IPS-15b (cell line): Measurements from ENCODE around the gene UBE4B.
"Not testable (repeated sequence)": the region's sequence is repeated elsewhere in the genome, so short reads cannot be mapped to it uniquely, and the experiment has no call there.

Experiments used
- H3K27me3 ChIP-seq: one replicate; pipeline ENCODE4 v1.6.1; 2013; ENCODE audit warnings: low read length; ENCODE audit not compliant: control insufficient read depth, insufficient read depth
- H3K36me3 ChIP-seq: one replicate; pipeline ENCODE4 v1.6.1; 2013; ENCODE audit warnings: low read length; ENCODE audit not compliant: control insufficient read depth, insufficient read depth
- H3K4me1 ChIP-seq: one replicate; pipeline ENCODE4 v1.6.1; 2013; ENCODE audit warnings: mild to moderate bottlenecking, low read length; ENCODE audit not compliant: control insufficient read depth, insufficient read depth
- H3K4me3 ChIP-seq: one replicate; pipeline ENCODE4 v1.5.1; 2013; ENCODE audit warnings: low read depth, low read length
- H3K9ac ChIP-seq: one replicate; pipeline ENCODE4 v1.6.1; 2013; ENCODE audit warnings: low read depth, mild to moderate bottlenecking, low read length
- H3K9me3 ChIP-seq: one replicate; pipeline ENCODE4 v1.6.1; 2013; ENCODE audit warnings: mild to moderate bottlenecking, low read length; ENCODE audit not compliant: control insufficient read depth, insufficient read depth

UBE4B gene

DNA sequence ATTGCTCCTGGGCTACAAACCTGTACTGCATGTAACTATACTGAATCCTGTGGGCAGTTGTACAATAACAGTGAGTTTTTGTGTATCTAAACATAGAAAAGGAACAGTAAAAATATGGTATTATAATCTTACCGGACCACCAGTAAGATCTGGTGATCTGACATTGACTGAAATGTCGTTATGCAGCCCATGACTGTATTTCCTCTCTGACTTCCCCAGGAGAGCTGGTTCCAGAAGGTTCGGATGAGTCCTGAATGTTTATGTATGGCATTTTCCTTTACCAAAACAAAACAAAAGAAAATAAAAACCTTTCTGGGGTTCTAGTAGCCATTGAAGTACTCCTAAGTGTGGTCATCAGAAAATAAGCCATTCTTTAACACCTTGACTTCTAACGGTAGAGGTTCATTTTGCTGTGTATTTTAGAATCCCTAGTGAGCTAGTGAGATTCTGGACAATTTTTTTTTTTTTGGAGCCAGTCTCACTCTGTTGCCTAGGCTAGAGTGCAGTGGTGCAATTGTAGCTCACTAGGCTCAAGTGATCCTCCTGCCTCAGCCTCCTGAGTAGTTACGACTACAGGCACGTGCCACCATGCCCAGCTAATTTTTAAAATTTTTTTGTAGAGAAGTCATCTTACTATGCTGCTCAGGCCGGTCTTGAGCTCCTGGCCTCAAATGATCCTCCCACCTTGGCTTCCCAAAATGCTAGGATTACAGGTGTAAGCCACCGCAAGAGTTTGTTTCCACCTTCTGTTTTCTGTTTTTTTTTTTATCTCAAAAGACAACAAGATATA, 27.7 kb downstream of the UBE4B start:
- Histone ChIP-seq H3K4me1 (peaks cover 5% of the 10 kb centered on the region), H3K36me3 (peaks cover 2% of the 10 kb centered on the region), H3K9ac (no peak overlapping the region), H3K27me3 (no peaks in the 10 kb centered on the region), H3K4me3 (no peak overlapping the region), H3K9me3 (no peaks in the 10 kb centered on the region)

DNA sequence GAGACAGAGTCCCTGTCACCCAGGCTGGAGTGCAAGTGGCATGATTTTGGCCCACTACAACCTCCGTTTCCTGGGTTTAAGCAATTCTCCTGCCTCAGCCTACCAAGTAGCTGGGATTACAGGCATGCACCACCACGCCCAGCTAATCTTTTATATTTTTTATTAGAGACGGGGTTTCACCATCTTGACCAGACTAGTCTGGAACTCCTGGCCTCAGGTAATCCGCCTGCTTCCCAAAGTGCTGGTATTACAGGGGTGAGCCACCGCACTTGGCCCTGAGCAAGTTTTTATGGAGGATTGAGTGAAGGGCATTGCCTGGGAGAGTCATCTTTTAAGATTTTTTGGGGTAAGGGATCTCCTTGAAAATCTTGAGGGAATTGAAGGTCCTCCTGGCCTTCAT, 28.5 kb downstream of the UBE4B start:
- H3K9me3 ChIP-seq, result no peaks in the 10 kb centered on the region
- H3K36me3 ChIP-seq, result peaks cover 2% of the 10 kb centered on the region
- peaks cover 5% of the 10 kb centered on the region for H3K4me1 ChIP-seq
- H3K27me3 ChIP-seq, result no peaks in the 10 kb centered on the region
- H3K4me3 ChIP-seq, result no peak overlapping the region
- no peak overlapping the region for H3K9ac ChIP-seq

DNA sequence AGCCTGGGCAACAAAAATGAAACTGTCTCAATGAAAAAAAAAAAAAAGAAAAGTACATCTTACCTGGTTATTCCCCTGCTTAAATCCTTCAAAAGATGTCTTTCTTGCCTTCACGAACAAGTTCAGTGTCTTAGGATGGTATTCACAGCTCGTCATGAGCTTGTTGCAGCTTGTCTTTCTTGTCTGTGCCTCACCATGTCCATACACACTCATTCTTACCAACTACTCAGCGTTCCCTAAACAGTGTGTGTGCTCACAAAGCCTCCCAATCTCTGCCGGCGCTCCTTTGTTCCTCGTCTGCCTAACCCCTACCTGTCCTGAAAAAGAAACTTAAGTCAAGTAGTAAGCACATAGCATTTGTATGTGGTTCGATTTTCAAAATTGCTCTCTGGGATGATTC, 31.1 kb downstream of the UBE4B start:
- no peaks in the 10 kb centered on the region for H3K36me3 ChIP-seq
- H3K9ac ChIP-seq, result no peak overlapping the region
- H3K4me3 ChIP-seq, result no peak overlapping the region
- H3K4me1 ChIP-seq, result peaks cover 5% of the 10 kb centered on the region
- H3K27me3 ChIP-seq, result no peaks in the 10 kb centered on the region
- no peaks in the 10 kb centered on the region for H3K9me3 ChIP-seq

DNA sequence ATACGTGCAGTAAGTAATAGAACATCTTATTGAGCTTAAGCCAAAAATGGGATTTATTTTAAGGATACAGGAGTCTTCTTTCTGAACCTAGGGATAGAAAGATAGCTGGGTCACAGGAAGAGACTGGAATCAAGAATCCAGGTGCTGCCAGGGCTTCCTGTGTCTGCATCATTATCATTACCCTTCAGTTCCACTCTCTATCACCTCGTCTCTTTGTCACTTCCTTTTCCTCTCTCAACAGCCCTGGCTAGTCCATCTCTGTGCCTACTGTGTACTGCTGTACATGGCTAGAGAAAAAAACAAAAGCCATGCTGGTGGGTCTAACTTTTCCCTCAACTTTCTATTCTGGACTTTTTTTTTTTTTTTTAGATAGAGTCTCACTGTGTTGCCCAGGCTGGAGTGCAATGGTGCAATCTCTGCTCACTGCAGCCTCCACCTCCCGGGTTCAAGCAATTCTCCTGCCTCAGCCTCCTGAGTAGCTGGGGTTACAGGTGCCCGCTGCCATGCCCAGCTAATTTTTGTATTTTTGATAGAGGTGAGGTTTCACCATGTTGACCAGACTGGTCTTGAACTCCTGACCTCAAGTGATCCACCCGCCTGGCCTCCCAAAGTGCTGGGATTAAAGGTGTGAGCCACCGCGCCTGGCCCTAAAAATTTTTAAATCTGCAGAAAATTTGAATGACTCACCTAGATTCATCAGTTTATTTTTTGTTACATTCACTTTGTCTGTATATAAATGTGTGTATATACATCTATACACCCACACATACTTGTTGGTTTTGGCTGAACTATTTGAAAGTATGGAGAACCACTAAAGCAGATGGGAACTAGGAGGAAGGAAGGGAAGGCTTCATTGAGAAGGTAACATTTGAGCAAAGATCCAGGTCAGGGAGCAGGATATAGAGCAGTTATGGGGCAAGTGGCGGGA, 31.9 kb downstream of the UBE4B start:
- Histone ChIP-seq H3K4me1 (peaks cover 5% of the 10 kb centered on the region), H3K4me3 (no peak overlapping the region), H3K9ac (no peak overlapping the region), H3K9me3 (no peaks in the 10 kb centered on the region), H3K27me3 (no peaks in the 10 kb centered on the region), H3K36me3 (no peaks in the 10 kb centered on the region)

DNA sequence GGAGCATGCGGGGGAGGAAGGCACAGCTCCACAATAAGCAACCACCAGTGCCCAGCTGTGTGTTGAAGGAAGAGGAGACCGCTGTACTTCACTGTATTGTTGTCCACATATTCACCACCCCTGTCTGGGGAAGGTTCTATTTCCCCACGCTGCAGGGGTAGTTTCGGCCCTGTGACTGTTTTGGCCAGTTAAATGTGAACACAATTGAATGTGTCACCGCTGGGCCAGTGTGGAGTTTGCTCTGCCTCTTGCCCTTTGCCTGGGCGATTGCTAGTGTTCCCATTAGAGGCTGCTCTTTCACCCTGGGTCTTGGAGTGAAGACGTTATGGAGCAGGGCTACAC, 32.6 kb downstream of the UBE4B start:
- no peaks in the 10 kb centered on the region for H3K27me3 ChIP-seq
- H3K9me3 ChIP-seq, result no peaks in the 10 kb centered on the region
- H3K9ac ChIP-seq, result no peak overlapping the region
- H3K4me1 ChIP-seq, result peaks cover 5% of the 10 kb centered on the region
- no peaks in the 10 kb centered on the region for H3K36me3 ChIP-seq
- no peak overlapping the region for H3K4me3 ChIP-seq

DNA sequence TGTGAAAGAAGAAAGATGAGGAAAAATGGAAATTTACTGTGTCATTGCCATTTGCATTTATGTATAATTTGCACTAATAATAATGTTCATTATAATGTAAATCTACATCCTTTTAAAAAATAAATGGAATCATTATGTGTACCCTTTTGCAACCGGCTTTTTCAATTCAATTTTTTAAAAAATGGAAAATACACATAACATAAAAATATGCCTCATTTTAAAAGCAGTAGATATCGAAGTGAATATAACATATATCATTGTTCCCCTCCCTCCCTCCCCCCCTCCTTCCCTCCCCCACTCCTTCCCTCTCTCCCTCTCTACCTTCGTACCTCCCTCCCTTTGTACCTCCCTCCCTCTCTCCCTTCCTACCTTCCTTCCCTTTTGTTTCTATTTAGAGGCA, 33.0 kb downstream of the UBE4B start:
- peaks cover 5% of the 10 kb centered on the region for H3K4me1 ChIP-seq
- H3K36me3 ChIP-seq, result no peaks in the 10 kb centered on the region
- H3K4me3 ChIP-seq, result no peak overlapping the region
- no peaks in the 10 kb centered on the region for H3K9me3 ChIP-seq
- H3K9ac ChIP-seq, result no peak overlapping the region
- H3K27me3 ChIP-seq, result no peaks in the 10 kb centered on the region

DNA sequence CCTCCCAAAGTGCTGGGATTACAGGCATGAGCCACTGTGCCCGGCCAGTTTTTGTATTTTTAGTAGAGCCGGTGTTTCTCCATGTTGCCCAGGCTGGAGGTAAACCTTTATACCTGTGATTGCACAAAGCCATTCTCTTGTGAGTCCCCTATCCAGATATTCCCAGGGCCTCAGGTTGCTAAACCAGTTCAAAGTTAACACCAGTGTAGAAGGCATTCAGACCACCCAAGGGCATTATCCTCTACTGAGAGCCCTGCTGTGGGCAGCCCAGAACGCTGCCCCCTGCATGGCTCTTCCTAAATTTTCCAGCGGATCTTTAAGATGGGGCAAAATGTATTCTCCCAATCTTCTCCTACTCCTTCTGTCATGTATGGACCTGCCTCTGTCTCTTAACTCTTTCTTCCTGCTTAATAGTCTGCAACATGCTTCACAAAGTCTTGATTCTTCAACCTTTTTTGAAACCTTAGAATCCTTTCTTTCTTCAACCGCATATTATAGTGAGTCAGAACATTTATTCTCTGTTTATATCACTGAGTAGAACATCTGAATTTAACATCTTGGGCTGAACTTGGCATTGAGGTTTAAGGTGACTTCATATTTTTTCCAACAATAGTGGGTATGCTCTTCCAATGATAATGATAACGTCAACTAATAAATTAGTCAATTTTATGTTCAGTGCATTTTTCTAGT, 36.0 kb downstream of the UBE4B start:
- Histone ChIP-seq H3K9me3 (no peaks in the 10 kb centered on the region), H3K4me1 (peaks cover 9% of the 10 kb centered on the region), H3K9ac (no peak overlapping the region), H3K27me3 (no peaks in the 10 kb centered on the region), H3K36me3 (no peaks in the 10 kb centered on the region), H3K4me3 (no peak overlapping the region)

DNA sequence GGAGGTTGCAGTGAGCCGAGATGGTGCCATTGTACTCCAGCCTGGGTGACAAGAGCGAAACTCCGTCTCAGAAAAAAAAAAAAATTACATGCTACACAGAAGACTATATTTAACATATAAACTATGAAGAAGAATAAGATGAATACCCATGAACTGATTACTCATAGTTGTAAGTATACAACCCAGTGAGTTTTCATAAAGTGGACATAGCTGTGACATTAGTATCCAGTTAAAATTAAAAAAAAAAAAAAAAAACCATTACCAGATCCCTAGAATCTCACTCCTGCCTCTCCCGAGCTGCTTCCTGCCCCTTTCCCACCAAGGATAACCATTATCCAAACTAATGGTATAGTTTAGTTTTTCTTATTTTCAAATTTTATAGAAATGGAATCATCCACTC, 37.4 kb downstream of the UBE4B start:
- no peak overlapping the region for H3K4me3 ChIP-seq
- no peak overlapping the region for H3K9ac ChIP-seq
- H3K9me3 ChIP-seq, result no peaks in the 10 kb centered on the region
- no peaks in the 10 kb centered on the region for H3K27me3 ChIP-seq
- H3K36me3 ChIP-seq, result no peaks in the 10 kb centered on the region
- peaks cover 7% of the 10 kb centered on the region for H3K4me1 ChIP-seq

DNA sequence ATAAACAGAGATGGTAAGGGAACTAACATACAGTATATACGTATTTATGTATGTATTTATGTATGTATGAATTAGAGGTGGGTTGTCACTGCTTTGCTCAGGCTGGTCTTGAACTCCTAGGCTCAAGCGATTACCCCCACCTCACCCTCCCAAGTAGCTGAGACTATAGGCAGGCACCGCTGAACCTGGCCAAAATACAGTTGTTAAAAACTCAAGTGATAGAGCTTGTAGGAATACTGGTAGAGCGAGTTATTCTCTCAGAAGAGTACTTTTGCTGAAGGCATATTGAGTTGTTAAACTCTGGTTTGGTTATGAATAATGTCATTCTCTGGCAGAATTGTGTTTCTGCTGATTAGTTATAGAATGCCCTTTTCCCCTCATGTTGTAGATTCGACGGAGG, 38.9 kb downstream of the UBE4B start:
- no peak overlapping the region for H3K4me3 ChIP-seq
- no peaks in the 10 kb centered on the region for H3K36me3 ChIP-seq
- no peaks in the 10 kb centered on the region for H3K9me3 ChIP-seq
- H3K4me1 ChIP-seq, result peaks cover 5% of the 10 kb centered on the region
- H3K9ac ChIP-seq, result no peak overlapping the region
- no peaks in the 10 kb centered on the region for H3K27me3 ChIP-seq

DNA sequence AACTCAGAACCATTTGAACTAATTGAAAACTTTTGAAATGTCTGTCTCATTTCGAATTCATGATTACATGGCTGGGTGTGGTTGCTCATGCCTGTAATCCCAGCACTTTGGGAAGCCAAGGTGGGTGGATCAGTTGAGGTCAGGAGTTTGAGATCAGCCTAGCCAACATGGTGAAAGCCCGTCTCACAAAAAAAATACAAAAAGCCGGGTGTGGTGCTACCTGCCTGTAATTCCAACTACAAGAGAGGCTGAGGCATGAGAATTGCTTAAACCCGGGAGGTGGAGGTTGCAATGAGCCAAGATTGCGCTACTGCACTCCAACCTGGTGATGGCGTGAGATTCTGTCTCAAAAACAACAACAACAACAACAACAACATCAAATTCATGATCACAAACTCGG, 40.6 kb downstream of the UBE4B start:
- H3K4me1 ChIP-seq, H3K9ac ChIP-seq, H3K4me3 ChIP-seq, H3K27me3 ChIP-seq, H3K9me3 ChIP-seq, H3K36me3 ChIP-seq: not testable (repeated sequence)

DNA sequence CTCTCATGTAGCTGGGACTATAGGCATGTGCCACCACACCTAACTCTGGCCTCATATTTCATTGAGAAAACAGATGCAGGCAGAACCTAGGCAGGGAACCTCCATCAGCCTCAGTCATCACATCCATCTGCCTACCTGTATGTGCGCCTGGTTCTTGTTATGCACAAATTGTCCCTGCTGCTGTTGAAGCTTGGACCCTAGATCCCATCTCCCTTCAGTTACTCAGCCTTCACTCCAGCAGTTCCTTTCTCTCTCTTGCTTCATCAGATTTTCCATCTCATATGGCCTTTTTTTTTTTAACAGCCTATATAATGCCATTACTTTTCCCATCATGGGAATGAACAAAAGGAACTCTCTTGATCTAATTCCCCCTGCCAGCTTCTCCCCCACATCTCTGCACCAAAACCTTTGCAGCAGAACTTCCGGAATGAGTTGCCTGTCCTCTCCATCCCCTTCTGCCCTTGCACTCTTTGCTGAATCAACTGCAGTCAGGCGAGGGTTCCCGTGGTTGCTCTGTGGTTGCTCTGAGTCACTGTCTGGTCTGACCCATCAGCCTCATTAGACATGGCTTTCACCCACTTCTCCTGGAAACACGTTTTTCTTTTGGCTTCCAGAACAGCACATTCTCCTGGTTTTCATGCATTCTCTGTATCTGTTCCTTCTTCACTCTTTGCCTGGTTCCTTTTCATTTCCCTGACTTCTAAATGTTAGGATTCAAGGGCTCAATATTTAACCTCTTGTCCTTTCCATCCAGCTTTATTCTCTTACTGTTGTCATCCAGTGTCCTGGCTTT, 41.5 kb downstream of the UBE4B start:
- Histone ChIP-seq H3K36me3 (no peaks in the 10 kb centered on the region), H3K4me3 (no peak overlapping the region), H3K4me1 (peaks cover 5% of the 10 kb centered on the region), H3K27me3 (no peaks in the 10 kb centered on the region), H3K9me3 (no peaks in the 10 kb centered on the region), H3K9ac (no peak overlapping the region)
